A549 (cell line): ENCODE results near the gene PRKAR1A. TPM values are rescaled to one million over a fixed set of nuclear protein-coding genes. Genes with fewer than 3 reads are reported as not detected.

ENCODE experiments used
- ATAC-seq, 2 experiments: fragments of 200-7000 bp in 1 of 2; fragments of >200 bp in 1 of 2; cut with Nextera tagmentation in 1 of 2; cut with Tn5 transposase in 1 of 2; 3 replicates each; pipeline versions ENCODE4 v1.8.0 to v1.9.1; 2018 to 2020; ENCODE audit warnings: mild to moderate bottlenecking in 1 of 2, moderate library complexity in 1 of 2
- CTCF ChIA-PET: fragments of 300-600 bp; sonication (Branson Sonifier 250); formaldehyde crosslinking; extraction: SDS; loops from one replicate; lab custom pipeline; 2021; ENCODE audit warnings: antibody characterized with exemption, inconsistent platforms; lab: Yijun Ruan, JAX
- POLR2A ChIA-PET: fragments of 350-600 bp; formaldehyde crosslinking; extraction: SDS; loops from one replicate; lab custom pipeline; 2021; ENCODE audit warnings: antibody characterized with exemption, inconsistent platforms; lab: Yijun Ruan, JAX
- DNase-seq, 2 experiments: peaks; one replicate each; pipeline versions ENCODE4 v3.0.0 to v3.0.0-alpha.2; 2011 to 2016; ENCODE audit warnings: low read depth in 1 of 2, low spot score in 1 of 2
- FAIRE-seq: peaks from 2 replicates; lab custom pipeline; 2011; peaks lifted over from hg19 to GRCh38; lab: Jason Lieb, UNC
- H3K27ac ChIP-seq, 2 experiments: fragments of >200 bp; sonication (Bioruptor Twin); formaldehyde crosslinking; 3 replicates each; pipeline ENCODE4 v1.5.1; 2016 to 2017
- H3K4me1 ChIP-seq: fragments of >200 bp; sonication (Bioruptor Twin); formaldehyde crosslinking; 3 replicates; pipeline ENCODE4 v1.6.1; 2016
- H3K4me2 ChIP-seq: fragments of >200 bp; sonication (Bioruptor Twin); formaldehyde crosslinking; 3 replicates; pipeline ENCODE4 v1.6.1; 2016
- H3K4me3 ChIP-seq: fragments of >200 bp; sonication (Bioruptor Twin); formaldehyde crosslinking; 3 replicates; pipeline ENCODE4 v1.5.1; 2016
- H3K9me3 ChIP-seq: fragments of >200 bp; sonication (Bioruptor Twin); formaldehyde crosslinking; 3 replicates; pipeline ENCODE4 v1.6.1; 2016
- BHLHE40 ChIP-seq: IDR thresholded peaks from 2 replicates; pipeline ENCODE4 v1.6.1; 2012; ENCODE audit warnings: low read depth, low read length, inconsistent platforms
- CHD2 ChIP-seq: fragments of 150-350 bp; IDR thresholded peaks from 2 replicates; pipeline ENCODE4 v1.6.1; 2014; ENCODE audit warnings: low read length; ENCODE audit not compliant: partially characterized antibody
- CHD4 ChIP-seq: fragments of 200-600 bp; sonication (generic); IDR thresholded peaks from 2 replicates; pipeline ENCODE4 v1.6.1; 2016; ENCODE audit warnings: antibody characterized with exemption, mild to moderate bottlenecking, borderline replicate concordance
- CTCF ChIP-seq: fragments of >200 bp; sonication (Bioruptor Twin); formaldehyde crosslinking; IDR thresholded peaks from 3 replicates; pipeline ENCODE4 v1.5.1; 2016
- EHMT2 ChIP-seq: fragments of 200-600 bp; sonication (generic); IDR thresholded peaks from 2 replicates; pipeline ENCODE4 v1.6.1; 2016; ENCODE audit warnings: antibody characterized with exemption, low read depth, mild to moderate bottlenecking, moderate library complexity
- EP300 ChIP-seq, 2 experiments: fragments of >200 bp; sonication (Bioruptor Twin); formaldehyde crosslinking; IDR thresholded peaks; 2 replicates in 1 of 2; 3 replicates in 1 of 2; pipeline ENCODE4 v1.6.1; 2016 to 2017
- FOSL2 ChIP-seq, 2 experiments: fragments of 450-650 bp in 1 of 2; fragments of >200 bp in 1 of 2; sonication (Bioruptor Twin) in 1 of 2; formaldehyde crosslinking; IDR thresholded peaks; 2 replicates each; pipeline versions ENCODE4 v1.5.0 to v1.6.1; 2016 to 2020; ENCODE audit warnings: mild to moderate bottlenecking in 1 of 2, moderate library complexity in 1 of 2
- HES2 ChIP-seq: fragments of >200 bp; sonication (Bioruptor Twin); formaldehyde crosslinking; IDR thresholded peaks from 2 replicates; pipeline ENCODE4 v1.6.1; 2016
- HOXB13 ChIP-seq: fragments of 250-450 bp; sonication (Bioruptor Pico); IDR thresholded peaks from 2 replicates; pipeline ENCODE4 v1.5.0; 2020; ENCODE audit warnings: low read depth, mild to moderate bottlenecking, moderate library complexity
- MAFK ChIP-seq: fragments of 450-650 bp; IDR thresholded peaks from 2 replicates; pipeline ENCODE4 v1.6.1; 2014; ENCODE audit not compliant: partially characterized antibody
- MAZ ChIP-seq: fragments of 150-350 bp; IDR thresholded peaks from 2 replicates; pipeline ENCODE4 v1.6.1; 2014; ENCODE audit warnings: antibody characterized with exemption, low read depth, low read length, borderline replicate concordance
- MYC ChIP-seq: IDR thresholded peaks from 2 replicates; pipeline ENCODE4 v1.6.1; 2012; ENCODE audit warnings: mild to moderate bottlenecking, inconsistent platforms, low read length, improper control_type of control experiment, borderline replicate concordance
- POLR2A ChIP-seq: IDR thresholded peaks from 2 replicates; pipeline ENCODE4 v1.6.1; 2012; ENCODE audit warnings: mild to moderate bottlenecking, low read length
- RARB ChIP-seq: fragments of 250-450 bp; sonication (Bioruptor Pico); IDR thresholded peaks from 2 replicates; pipeline ENCODE4 v1.8.0; 2021; ENCODE audit warnings: mild to moderate bottlenecking, moderate library complexity
- RCOR1 ChIP-seq: fragments of 150-350 bp; IDR thresholded peaks from 2 replicates; pipeline ENCODE4 v1.6.1; 2014; ENCODE audit warnings: antibody characterized with exemption, low read length, low read depth
- RNF2 ChIP-seq: fragments of 200-600 bp; sonication (generic); IDR thresholded peaks from 2 replicates; pipeline ENCODE4 v1.6.1; 2016; ENCODE audit warnings: low read depth, mild to moderate bottlenecking, antibody characterized with exemption, moderate library complexity, borderline replicate concordance
- TFCP2L1 ChIP-seq: fragments of 250-450 bp; sonication (Bioruptor Pico); IDR thresholded peaks from 2 replicates; pipeline ENCODE4 v1.5.0; 2021; ENCODE audit warnings: mild to moderate bottlenecking
- ZNF302 ChIP-seq: fragments of 250-450 bp; sonication (Bioruptor Pico); IDR thresholded peaks from 2 replicates; pipeline ENCODE4 v1.9.0; 2021; ENCODE audit warnings: inconsistent platforms, mild to moderate bottlenecking, moderate library complexity
- ZSCAN20 ChIP-seq: fragments of 250-450 bp; sonication (Bioruptor Pico); IDR thresholded peaks from 2 replicates; pipeline ENCODE4 v1.8.0; 2022; ENCODE audit warnings: mild to moderate bottlenecking, moderate library complexity
- WGBS: methylation state at CpG from one replicate; pipeline ENCODE4 v1.1.6; 2017; ENCODE audit errors: missing lambda C conversion rate; 5-methylcytosine and 5-hydroxymethylcytosine counted together
- polyA plus RNA-seq, 4 experiments: library from polyadenylated mRNA; depleted of rRNA in 3 of 4; stranded (reverse); fragments of >200 nt; fragmentation: RNase III in 1 of 4; extraction: RNeasy Plus Mini Kit Qiagen cat#74134 plus additional on column Dnase treatment in 1 of 4; gene quantifications; 2 replicates in 3 of 4; 3 replicates in 1 of 4; pipeline ENCODE4 v1.2.3, GENCODE V29; 2011 to 2017
- TF ChIP-seq, protein P1 (sequence below): IDR thresholded peaks from 2 replicates; pipeline ENCODE4 v1.6.1; 2012
- TF ChIP-seq, protein P2 (sequence below): IDR thresholded peaks from 2 replicates; pipeline ENCODE4 v1.6.1; 2012
- TF ChIP-seq, protein P3 (sequence below): fragments of 150-350 bp; IDR thresholded peaks from 2 replicates; pipeline ENCODE4 v1.6.1; 2014; ENCODE audit warnings: low read depth, mild to moderate bottlenecking, low read length

PRKAR1A gene
- polyA plus RNA-seq, 2 of the 4 experiments (the other 2 are of a cell fraction), result 239 to 370 TPM

GRCh38 chr17:68570526-68570925 lies 58.3 kb downstream of the PRKAR1A start (continued):
- TF ChIP-seq, protein P1, sequence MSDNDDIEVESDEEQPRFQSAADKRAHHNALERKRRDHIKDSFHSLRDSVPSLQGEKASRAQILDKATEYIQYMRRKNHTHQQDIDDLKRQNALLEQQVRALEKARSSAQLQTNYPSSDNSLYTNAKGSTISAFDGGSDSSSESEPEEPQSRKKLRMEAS, result no peak
- no peak for TF ChIP-seq EP300 (IDR thresholded peaks at IDR 0.05)
- TF ChIP-seq, protein P2, sequence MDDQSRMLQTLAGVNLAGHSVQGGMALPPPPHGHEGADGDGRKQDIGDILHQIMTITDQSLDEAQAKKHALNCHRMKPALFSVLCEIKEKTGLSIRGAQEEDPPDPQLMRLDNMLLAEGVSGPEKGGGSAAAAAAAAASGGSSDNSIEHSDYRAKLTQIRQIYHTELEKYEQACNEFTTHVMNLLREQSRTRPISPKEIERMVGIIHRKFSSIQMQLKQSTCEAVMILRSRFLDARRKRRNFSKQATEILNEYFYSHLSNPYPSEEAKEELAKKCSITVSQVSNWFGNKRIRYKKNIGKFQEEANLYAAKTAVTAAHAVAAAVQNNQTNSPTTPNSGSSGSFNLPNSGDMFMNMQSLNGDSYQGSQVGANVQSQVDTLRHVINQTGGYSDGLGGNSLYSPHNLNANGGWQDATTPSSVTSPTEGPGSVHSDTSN, result no peak
- TF ChIP-seq RARB (CRISPR knock-in tag), result no peak
- TF ChIP-seq MYC, result no peak
- no peak for TF ChIP-seq EHMT2
- no peak for TF ChIP-seq RCOR1

DNA sequence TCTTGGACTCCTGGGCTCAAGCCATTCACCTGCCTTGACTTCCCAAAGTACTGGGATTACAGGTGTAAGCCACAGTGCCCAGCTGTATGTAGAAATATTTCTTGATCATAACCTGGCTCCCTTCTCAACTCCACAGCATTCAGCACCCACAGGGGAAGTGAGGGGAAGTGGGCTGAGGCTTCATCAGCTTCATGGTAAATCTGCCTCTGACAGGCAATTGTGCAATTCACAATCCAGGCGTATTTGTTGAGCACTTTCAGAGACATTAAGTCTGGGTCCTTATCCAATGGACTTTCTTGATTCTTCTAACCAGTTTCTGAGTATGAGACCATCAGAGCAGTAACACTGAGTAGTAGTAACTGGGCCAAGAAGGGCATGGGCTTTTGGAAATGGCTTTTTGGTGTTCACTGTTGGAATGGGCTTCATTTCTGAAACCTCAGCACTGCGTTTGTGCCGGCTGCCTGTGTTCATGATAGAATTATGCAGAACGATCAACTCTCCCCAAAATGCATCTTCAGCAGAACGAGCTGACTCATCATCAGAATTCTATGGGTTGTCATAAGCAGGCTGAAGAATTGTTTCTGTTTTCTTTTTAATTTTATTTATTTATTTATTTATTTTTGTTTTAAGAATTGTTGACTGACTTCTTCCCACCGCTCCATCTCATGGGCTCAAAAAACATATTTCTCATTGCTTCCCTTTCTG lies 60.1 kb downstream of the PRKAR1A start:
- Histone ChIP-seq H3K4me2 (no peak overlapping the region), H3K4me1 (no peaks in the 10 kb centered on the region), H3K4me3 (no peak overlapping the region), H3K27ac (no peak overlapping the region), H3K9me3 (no peaks in the 10 kb centered on the region)
- no peak for ATAC-seq
- TF ChIP-seq MAFK, result peak; percentile 34
- no peak for TF ChIP-seq BHLHE40
- TF ChIP-seq HES2, result no peak
- TF ChIP-seq CHD2, result no peak
- no peak for TF ChIP-seq HOXB13 (CRISPR knock-in tag)
- TF ChIP-seq FOSL2 (IDR thresholded peaks at IDR 0.05), result no peak
- TF ChIP-seq FOSL2 (CRISPR knock-in tag; IDR thresholded peaks at IDR 0.05), result no peak
- no peak for TF ChIP-seq ZSCAN20 (CRISPR knock-in tag)
- TF ChIP-seq CTCF, result no peak
- TF ChIP-seq POLR2A, result no peak
- POLR2A ChIA-PET, result no interaction called here
- no peak for FAIRE-seq
- CTCF ChIA-PET, result interaction anchor here (1.4 kb wide), 1 partner anchor 12 kb away, joined by 3 read pairs; no protein-coding TSS in a partner anchor
- WGBS, result 53% methylated on average over 6 of the region's 6 CpGs
- no peak for DNase-seq

- POLR2A ChIA-PET, result no interaction called here
- ATAC-seq (no peak), DNase-seq (no peak), FAIRE-seq (no peak)
- TF ChIP-seq RNF2 (no peak), TFCP2L1 (no peak), RCOR1 (no peak), MAZ (no peak), BHLHE40 (no peak), ZNF302 (CRISPR knock-in tag) (no peak), CHD4 (no peak)
- TF ChIP-seq, protein P3, sequence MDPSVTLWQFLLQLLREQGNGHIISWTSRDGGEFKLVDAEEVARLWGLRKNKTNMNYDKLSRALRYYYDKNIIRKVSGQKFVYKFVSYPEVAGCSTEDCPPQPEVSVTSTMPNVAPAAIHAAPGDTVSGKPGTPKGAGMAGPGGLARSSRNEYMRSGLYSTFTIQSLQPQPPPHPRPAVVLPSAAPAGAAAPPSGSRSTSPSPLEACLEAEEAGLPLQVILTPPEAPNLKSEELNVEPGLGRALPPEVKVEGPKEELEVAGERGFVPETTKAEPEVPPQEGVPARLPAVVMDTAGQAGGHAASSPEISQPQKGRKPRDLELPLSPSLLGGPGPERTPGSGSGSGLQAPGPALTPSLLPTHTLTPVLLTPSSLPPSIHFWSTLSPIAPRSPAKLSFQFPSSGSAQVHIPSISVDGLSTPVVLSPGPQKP, result no peak
- H3K4me1 ChIP-seq, result no peaks in the 10 kb centered on the region
- H3K4me2 ChIP-seq, result no peak overlapping the region
- H3K4me3 ChIP-seq, result no peak overlapping the region
- CTCF ChIA-PET, result no interaction called here
- 27% methylated on average over 1 of the region's 1 CpG for WGBS
- no peaks in the 10 kb centered on the region for H3K9me3 ChIP-seq
- no peak overlapping the region for H3K27ac ChIP-seq
Measured at GRCh38 chr17:68573338-68573737, 61.1 kb downstream of the PRKAR1A start.
